Measurements from ENCODE around the gene RFC4.

- TF ChIP-seq CTCF (IDR thresholded peaks at IDR 0.05) (no peak), POLR2A (IDR thresholded peaks at IDR 0.05) (no peak)
Observed at GRCh38 chr3:186779204-186779603, 27.1 kb downstream of the RFC4 start.
